ELF-1 (cell line): Measurements from ENCODE around the gene HIPK2.

Experiments
- DNase-seq: peaks from one replicate; pipeline ENCODE4 v3.0.0-alpha.2; 2016; ENCODE audit warnings: low read depth, low spot score

Gene HIPK2

GRCh38 chr7:139777948-139778841, at the start of gene HIPK2:
Gene HIPK2, minus strand, starts transcription at chr7:139777998. Its CDS starts 375 bp downstream, at chr7:139777623.
- DNase-seq, result peak; percentile 35

GRCh38 chr7:139827042-139827441, 49.2 kb upstream of the HIPK2 start:
- DNase-seq, result peak; percentile 14

GRCh38 chr7:139825666-139826290, 48.0 kb upstream of the HIPK2 start:
- DNase-seq, result no peak

GRCh38 chr7:139823959-139824521, 46.2 kb upstream of the HIPK2 start:
- DNase-seq, result no peak

GRCh38 chr7:139822855-139823254, 45.1 kb upstream of the HIPK2 start:
- DNase-seq, result no peak

- no peak for DNase-seq
These were observed 43.7 kb upstream of the HIPK2 start for GRCh38 chr7:139821349-139822105.

- no peak for DNase-seq
These were observed 42.3 kb upstream of the HIPK2 start for GRCh38 chr7:139820089-139820488.

GRCh38 chr7:139817249-139817648, 39.5 kb upstream of the HIPK2 start:
- DNase-seq, result no peak

GRCh38 chr7:139813689-139814088, 35.9 kb upstream of the HIPK2 start:
- no peak for DNase-seq

- no peak for DNase-seq
These were observed 35.4 kb upstream of the HIPK2 start for GRCh38 chr7:139813151-139813550.

- DNase-seq, result no peak
These were observed 33.3 kb upstream of the HIPK2 start for GRCh38 chr7:139811066-139811465.

GRCh38 chr7:139808846-139809442, 31.1 kb upstream of the HIPK2 start:
- no peak for DNase-seq

GRCh38 chr7:139808427-139808826, 30.6 kb upstream of the HIPK2 start:
- no peak for DNase-seq

GRCh38 chr7:139807009-139807408, 29.2 kb upstream of the HIPK2 start:
- DNase-seq, result no peak

GRCh38 chr7:139804571-139804970, 26.8 kb upstream of the HIPK2 start:
- DNase-seq, result no peak

GRCh38 chr7:139799586-139799985, 21.8 kb upstream of the HIPK2 start:
- DNase-seq, result no peak

GRCh38 chr7:139798892-139799291, 21.1 kb upstream of the HIPK2 start:
- no peak for DNase-seq

GRCh38 chr7:139798221-139798620, 20.4 kb upstream of the HIPK2 start:
- DNase-seq, result no peak

GRCh38 chr7:139797607-139798006, 19.8 kb upstream of the HIPK2 start:
- no peak for DNase-seq

- no peak for DNase-seq
These were observed 13.5 kb upstream of the HIPK2 start for GRCh38 chr7:139791316-139791715.

GRCh38 chr7:139784648-139785047, 6.8 kb upstream of the HIPK2 start:
- no peak for DNase-seq
